ENCODE measurements around the gene DMRT3.
"Not testable (repeated sequence)": the region's sequence is repeated elsewhere in the genome, so short reads cannot be mapped to it uniquely, and the experiment has no call there.

The DMRT3 gene

DNA sequence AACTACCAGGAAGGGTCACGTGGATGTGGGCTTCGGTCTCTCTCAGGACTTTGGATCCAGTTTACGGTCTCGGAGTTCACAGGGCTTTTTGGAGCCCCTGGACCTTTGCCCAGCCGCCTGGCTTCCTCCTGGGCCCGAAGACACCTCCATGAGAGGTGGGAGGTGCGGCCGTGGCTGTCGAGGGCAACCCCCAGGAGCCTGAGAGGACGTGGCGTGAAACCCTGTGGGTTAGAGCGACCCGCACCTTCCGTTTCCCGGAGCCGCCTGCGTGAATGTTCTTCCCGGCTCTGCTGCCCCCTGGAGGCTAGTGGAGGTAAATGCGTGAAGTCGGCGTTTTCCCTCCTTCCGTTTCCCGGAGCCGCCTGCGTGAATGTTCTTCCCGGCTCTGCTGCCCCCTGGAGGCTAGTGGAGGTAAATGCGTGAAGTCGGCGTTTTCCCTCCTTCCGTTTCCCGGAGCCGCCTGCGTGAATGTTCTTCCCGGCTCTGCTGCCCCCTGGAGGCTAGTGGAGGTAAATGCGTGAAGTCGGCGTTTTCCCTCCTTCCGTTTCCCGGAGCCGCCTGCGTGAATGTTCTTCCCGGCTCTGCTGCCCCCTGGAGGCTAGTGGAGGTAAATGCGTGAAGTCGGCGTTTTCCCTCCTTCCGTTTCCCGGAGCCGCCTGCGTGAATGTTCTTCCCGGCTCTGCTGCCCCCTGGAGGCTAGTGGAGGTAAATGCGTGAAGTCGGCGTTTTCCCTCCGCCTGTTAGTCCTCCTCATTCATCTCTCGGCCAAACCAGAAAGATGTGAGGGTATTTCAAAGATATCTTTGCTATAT is 22.1 kb downstream of the DMRT3 start:
- DNase-seq (ENCODE audit: low spot score) = not testable (repeated sequence)

DNA sequence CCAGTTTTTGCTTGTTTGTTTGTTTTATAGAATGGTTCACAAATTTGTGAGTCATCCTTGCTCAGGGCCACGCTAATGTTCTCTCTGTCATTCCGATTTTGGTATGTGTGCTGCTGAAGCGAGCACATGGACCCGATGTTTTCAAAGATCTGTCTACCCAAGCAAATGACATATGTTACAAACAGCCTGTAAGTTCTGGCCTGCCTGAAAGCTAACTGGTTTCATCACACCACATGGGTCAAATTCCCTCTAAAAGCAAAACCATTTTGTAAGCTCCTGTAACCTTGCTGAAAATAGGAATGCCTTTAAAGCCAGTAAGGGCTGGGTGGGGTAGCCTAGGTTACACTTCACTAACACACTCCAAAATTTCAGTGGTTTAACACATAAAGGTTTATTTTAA is 25.4 kb downstream of the DMRT3 start:
- no peak for DNase-seq (ENCODE audit: low spot score)

DNA sequence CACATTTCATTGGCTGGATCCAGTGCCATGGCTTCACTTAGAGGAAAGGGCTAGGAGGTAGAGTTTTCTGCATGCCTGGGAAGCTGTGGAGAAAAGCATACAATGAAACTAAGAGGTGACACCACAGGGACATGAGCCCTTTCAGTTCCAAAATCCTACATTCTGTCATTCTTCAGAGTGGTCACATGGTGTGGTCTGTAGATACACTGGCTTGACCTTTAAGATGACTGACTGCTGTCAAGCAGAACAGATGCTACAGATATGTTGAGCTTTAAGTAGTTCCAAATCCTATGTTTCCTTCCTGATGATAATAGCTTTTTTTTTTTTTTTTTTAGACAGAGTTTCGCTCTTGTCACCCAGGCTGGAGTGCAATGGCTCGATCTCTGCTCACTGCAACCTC is 26.2 kb downstream of the DMRT3 start:
- DNase-seq (ENCODE audit: low spot score) = no peak

DNA sequence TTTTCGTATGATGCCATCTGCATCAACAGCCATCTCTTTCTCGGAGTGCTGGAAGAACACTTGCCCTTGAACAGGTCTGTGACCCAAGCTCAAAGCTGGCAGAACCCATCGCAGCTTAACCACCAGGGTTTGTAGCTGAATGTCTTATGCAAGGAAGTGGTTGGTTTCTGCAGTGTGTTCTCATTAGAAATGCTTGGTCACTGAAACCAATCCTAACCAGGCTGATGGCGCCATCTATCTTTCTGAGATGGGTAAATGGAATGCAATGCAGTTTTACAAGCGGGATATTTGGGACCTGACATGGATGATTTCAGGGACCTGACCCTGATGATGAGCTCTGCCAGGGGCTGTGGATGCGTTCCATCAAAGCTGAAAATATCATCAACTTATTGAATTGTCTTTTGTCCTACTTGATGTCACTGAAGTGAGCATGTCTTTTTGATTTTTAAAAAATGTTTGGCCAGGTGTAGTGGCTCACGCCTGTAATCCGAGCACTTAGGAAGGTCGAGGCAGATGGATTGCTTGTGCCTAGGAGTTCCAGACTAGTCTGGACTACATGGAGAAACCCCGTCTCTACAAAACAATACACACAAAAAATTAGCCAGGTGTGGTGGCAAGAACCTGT is 28.7 kb downstream of the DMRT3 start:
- DNase-seq (ENCODE audit: low spot score) = peak; percentile 5

DNA sequence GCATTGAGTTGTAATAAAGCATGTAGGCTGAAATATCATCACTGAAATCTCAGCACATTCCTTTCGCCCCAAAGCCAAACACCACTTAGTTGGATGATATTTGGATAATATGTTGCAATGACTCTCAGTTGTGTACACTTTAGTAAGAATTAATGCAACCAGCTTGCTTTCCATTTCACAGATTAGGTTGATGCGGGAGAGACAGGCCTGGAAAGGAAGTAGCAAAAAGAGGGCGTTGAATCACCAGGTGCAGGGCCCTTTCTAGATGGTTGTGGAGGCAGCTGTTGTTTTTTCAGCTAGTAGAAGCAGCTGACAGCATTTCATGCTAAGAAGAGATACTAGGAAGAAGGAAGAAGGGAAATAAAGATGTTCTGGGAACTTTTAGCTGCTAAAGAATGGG is 30.9 kb downstream of the DMRT3 start:
- DNase-seq (ENCODE audit: low spot score) = no peak

DNA sequence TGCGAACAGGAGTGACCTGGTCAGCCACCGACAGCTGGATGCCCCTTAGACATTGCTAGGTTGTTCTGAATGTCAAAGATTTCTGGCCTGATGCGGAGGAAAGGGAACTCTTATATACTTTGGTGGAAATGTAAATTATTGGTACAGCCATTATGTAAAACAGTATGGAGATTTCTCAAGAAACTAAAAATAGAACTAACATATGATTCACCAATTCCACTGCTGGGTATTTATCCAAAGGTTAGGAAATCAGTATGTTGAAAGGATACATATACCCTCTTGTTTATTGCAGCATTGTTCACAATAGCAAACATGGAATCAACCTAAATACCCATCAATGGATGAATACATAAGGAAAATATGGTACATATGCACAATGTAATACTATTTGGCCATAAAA is 31.8 kb downstream of the DMRT3 start:
- DNase-seq (ENCODE audit: low spot score) = no peak

DNA sequence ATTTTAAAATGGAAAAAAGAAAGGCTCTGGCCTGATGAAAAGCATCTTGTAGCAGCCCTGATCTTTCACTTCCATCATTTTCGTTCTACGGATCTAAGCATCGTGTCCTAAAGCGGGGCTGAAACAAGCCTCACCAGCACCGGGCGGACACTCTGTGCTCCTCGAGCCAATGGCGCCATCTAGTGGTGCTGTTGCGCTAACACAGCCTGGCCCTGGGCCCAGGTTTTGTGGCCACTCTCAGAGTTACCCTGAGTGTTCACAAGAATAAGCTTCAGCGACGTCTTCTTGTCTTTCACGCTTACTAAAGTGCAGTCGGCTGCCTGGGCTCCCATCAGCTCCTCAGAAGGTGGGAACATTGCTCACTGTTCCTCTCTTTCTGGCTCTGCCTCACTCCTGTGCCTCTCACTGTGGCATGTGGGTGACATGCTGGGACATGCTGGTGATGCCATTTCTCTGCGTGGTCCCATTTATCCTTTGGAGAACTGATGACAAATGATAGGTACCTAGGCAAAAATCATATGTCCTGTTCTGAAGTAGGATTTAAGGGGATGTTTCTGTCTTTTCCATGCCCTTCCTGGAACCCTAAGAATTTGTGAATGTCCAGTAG is 32.7 kb downstream of the DMRT3 start:
- peak; percentile 73 for DNase-seq (ENCODE audit: low spot score)

DNA sequence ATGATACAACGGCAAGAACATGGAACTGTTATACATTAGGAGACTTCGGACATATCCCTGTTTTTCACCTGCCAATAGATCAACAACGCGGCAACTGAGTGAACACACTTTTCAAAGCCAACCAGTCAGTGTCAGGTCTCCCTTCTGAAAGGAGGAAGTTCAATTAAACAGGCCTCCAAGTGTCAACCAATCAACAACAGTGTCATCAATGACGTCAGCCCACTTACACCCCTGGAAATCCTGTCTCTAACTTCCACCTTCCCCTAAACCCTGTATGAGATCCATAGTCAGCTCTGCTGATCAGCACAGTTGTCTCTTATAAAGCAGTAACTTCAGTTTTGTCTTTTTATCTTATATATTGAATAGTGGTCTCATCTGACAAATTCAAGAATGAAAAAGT is 36.6 kb downstream of the DMRT3 start:
- DNase-seq (ENCODE audit: low spot score) = no peak

DNA sequence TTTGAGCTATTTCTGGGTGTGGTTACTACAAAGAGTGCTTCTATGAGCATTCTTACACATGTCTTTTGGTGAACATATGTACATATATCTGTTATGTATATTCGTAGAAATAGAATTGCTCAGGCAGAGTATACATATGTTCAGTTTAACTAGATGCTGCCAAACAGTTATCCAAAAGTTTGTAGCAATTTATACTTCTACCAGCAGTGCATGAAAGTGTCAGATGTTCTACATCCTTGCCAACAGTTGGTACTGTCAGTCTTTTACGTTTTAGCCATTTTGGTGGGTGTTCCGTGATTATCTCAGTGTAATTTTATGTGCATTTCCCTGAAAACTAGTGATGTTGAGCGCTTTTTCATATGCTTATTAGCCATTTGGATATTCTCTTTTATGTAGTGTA is 37.8 kb downstream of the DMRT3 start:
- no peak for DNase-seq (ENCODE audit: low spot score)

DNA sequence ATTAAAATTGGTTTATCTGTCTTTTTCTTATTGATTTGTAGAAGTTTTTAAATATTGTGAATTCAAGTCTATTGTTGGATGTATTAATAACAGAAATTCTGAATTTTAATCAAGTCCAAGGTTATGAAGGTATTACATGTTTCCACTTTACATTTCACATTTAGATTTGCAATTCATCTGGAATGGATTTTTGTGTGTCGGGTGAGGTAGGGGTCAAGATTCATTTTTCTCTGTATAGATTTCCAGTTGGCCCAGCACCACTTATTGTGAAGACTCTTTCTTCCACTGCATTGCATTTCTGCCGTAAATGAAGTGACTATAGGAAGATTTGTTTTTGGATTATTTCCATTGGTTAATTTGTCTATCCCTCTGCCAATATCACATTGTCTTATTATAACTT is 38.2 kb downstream of the DMRT3 start:
- DNase-seq (ENCODE audit: low spot score) = no peak

DNA sequence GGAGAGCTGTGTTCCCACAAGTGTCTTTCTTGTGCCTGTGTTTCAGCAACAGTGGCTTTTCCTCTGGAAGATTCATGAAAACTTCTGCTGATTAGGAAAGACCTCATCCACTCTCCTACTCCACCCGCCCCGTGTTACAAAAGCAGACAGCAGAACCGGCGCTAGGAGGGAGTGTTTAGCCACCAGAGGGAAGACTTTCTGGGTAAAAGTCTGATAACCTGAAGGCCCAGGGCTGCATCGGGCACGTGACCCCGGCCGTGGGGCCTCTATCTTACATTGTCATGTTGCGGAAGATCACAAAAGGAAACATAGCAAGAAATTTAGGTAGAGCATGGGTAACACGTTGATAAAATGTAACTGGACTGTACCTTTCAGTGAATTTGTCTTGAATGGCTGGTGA is 41.7 kb downstream of the DMRT3 start:
- DNase-seq (ENCODE audit: low spot score) = no peak

DNA sequence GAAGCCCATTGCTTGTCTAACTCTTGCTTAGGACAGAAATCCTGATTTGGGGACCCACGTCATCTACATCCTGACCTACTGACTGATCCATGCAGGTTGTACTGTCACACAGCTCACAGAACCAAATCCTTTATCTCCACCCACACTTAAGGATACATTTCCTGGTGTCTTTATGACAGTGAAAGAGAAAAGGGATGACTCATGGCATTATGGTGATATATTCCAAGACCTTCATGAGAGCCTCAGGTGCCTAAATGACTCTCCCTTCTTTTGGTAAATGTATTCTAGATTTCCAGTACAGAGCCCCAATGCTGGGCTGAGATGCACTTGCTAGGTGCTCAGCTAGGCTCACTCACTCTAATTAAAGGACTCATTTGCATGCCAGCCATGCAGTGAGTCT is 47.7 kb downstream of the DMRT3 start:
- no peak for DNase-seq (ENCODE audit: low spot score)

DNA sequence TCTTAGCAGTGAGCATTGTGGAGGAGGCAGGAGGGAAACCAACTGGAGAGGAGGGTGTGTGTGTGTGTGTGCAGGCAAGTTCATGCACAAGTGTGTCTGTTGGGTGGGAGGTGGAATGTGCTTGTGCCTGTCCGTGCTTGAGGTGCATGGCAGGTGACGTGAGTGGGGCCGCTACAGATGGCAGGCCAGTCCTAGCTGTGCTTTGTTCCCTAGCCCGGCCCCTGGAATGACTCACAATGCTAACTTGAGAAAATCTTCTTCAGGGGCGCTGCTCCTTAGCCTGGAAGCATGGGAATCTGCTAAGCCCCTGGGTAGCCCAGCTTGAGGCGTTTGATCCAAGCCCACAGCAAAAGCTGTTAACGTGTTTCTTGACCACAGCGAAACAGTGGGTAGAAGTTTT is 48.7 kb downstream of the DMRT3 start:
- DNase-seq (ENCODE audit: low spot score) = no peak

DNA sequence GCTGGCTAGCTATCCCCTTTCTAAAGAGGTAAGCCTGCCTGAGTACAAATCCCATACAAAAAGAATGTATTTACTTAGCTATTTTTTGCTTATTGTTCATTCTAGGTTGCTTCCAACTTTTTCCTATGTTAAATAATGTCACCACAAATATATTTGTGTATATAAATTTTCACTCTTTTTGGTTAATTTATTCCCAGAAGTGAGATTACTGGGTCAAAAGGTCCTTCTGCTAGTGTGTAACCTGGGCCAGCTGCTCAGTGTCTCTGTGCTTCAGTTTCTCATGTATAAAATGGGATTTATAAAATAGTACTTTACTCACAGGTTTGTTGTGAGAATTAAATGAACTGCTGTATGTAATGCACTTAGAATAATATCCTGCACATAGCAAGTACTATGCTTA is 49.8 kb downstream of the DMRT3 start:
- no peak for DNase-seq (ENCODE audit: low spot score)

DNA sequence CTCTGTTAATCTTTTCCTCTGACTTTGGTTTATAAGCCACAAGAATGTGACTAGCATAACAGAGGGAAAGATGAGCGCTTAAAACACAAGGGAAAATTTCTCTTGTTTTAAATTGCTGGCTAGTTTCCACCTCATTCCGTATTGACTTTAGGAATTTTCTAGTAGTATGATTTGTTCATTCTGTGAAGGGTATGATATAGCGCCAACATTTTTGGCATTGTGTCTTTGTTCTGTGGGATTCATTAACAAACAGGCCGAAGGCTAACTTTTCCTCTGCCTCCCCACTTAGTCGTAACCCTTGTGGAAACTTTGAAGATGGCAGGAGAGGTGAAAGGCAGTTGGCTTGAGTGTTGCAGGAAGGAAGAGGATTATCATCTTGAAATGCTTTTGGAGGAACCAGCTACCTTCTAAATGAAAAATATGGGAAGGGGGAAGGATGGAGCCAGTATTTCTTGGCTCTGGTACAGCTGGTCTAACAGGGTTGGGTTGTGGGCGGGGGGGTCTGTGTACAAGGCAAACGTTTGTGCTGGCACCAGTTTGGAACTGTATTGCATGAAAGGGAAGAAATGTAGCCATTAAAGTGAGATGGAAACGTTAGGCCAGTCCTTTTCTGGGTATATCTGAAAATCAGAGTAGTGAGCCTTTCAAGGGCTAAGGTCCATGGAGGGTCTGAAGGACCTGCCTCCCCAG is 52.2 kb downstream of the DMRT3 start:
- DNase-seq (ENCODE audit: low spot score) = no peak

DNA sequence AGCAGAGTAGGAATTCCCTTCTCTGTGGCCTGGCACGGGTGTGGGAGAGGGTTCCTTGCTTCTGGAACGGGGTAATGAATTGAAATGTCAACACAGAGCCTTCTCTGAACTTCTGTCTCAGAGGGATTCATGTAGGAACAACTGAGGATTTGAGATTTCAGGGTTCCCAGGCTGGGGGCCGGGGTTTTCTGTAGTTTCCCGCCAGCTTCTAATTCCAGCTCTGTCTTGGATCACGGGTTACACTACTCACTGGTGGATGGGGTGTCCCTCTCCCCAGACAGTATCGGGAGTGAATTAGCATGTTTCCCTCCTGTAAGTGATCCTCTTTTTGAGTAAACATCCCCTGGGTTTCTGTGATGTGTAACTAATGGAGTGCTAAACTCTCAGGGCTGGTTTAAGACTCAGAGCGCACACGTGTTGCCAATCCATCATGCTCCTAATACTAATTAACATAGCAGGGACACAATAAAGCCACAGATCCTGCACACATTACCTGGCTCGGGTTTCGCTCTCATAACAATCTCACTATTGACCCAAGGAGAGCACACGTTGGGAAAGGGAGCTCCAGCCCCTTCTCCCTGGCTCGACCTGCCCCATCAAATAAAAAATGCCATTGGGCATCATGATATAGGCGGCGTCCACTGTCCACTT is 55.6 kb downstream of the DMRT3 start:
- DNase-seq (ENCODE audit: low spot score) = no peak

DNA sequence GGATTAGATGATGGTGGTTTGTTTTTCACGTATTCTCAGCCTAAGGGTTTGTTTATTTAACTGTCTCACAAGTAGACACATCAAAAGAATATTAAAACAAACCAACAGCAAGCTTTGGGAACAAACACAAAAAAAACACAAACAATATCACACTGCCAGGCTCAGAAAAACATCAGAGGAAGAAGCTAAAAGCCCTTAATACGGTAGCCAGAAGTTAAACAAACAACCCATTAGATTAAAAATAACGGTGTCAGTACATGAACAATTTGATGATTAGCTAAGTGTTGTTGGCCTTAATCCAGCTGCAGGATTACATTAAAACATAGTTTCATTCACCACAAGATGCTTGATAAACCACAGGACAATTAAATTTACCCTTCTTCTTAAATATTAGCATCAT is 57.8 kb downstream of the DMRT3 start:
- no peak for DNase-seq (ENCODE audit: low spot score)

DNA sequence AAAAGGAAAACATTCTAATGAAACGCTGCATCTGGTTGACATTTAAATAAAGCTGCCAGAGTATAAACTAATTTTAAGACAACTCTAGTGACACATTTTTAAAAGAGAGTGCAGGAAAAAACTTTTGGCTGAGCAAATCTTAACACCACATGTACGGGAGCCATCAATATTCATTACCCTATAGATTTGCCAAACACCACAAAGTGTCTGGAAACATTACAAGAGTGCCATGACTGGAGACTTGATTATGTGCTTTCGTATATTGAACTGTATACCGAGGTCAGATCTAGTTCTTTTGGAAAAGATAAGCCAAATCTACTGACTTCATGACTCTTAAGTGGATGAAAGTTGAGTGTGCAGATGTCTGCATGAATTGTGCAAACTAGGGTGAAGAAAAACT is 63.1 kb downstream of the DMRT3 start:
- no peak for DNase-seq (ENCODE audit: low spot score)
